Spleen (tissue), 11 donors: ENCODE results near the gene ZNF574. TPM values are rescaled to one million over a fixed set of nuclear protein-coding genes. Genes with fewer than 3 reads are reported as not detected.

Experiments
- DNase-seq: peaks from one replicate; pipeline ENCODE4 v3.0.0-alpha.2; 2020
- H3K27ac ChIP-seq, 8 donors: fragments of 200-600 bp; sonication (generic) in 7 of 8; 1 replicate in 4 of 8; 2 replicates in 4 of 8; pipeline versions ENCODE4 v1.5.0 to v1.8.0; 2016 to 2021; ENCODE audit warnings: inconsistent platforms in 4 of 8, mild to moderate bottlenecking in 4 of 8, moderate library complexity in 1 of 8
- H3K27me3 ChIP-seq, 7 donors: fragments of 200-600 bp; sonication (generic) in 6 of 7; replicated peaks in 1 of 7; 1 replicate in 4 of 7; 2 replicates in 3 of 7; pipeline versions ENCODE4 v1.5.0 to v1.8.0; 2016 to 2021; ENCODE audit warnings: inconsistent platforms in 3 of 7, mild to moderate bottlenecking in 1 of 7
- H3K36me3 ChIP-seq, 6 donors: fragments of 200-600 bp; sonication (generic) in 5 of 6; 1 replicate in 4 of 6; 2 replicates in 2 of 6; pipeline versions ENCODE4 v1.5.0 to v1.8.0; 2016 to 2021; ENCODE audit warnings: inconsistent platforms in 2 of 6
- H3K4me1 ChIP-seq, 6 donors: fragments of 200-600 bp; sonication (generic) in 5 of 6; 1 replicate in 3 of 6; 2 replicates in 3 of 6; pipeline versions ENCODE4 v1.5.0 to v1.8.0; 2016 to 2021; ENCODE audit warnings: inconsistent platforms in 3 of 6
- H3K4me3 ChIP-seq, 8 donors: fragments of 200-600 bp; sonication (generic) in 7 of 8; 1 replicate in 4 of 8; 2 replicates in 4 of 8; pipeline versions ENCODE4 v1.5.0 to v1.8.0; 2016 to 2021; ENCODE audit warnings: inconsistent platforms in 4 of 8, mild to moderate bottlenecking in 4 of 8, moderate library complexity in 2 of 8
- H3K9me3 ChIP-seq, 8 donors: fragments of 200-600 bp; sonication (generic) in 7 of 8; 1 replicate in 4 of 8; 2 replicates in 4 of 8; pipeline versions ENCODE4 v1.5.0 to v1.8.0; 2016 to 2021; ENCODE audit warnings: inconsistent platforms in 4 of 8
- CTCF ChIP-seq, 11 experiments: fragments of 200-600 bp in 7 of 11; fragments of 450-650 bp in 4 of 11; sonication (generic) in 4 of 11; IDR thresholded peaks in 8 of 11; conservative IDR thresholded peaks in 3 of 11; 1 replicate in 7 of 11; 2 replicates in 4 of 11; pipeline versions ENCODE4 v1.4.0 to v1.8.0; 2016 to 2021; ENCODE audit warnings: antibody characterized with exemption in 11 of 11, inconsistent platforms in 4 of 11, mild to moderate bottlenecking in 1 of 11
- POLR2A ChIP-seq, 3 donors: fragments of 450-650 bp; IDR thresholded peaks; one replicate each; pipeline ENCODE4 v1.5.1; 2017; ENCODE audit warnings: antibody characterized with exemption in 3 of 3, mild to moderate bottlenecking in 1 of 3
- POLR2AphosphoS5 ChIP-seq, 3 donors: sonication (generic); formaldehyde crosslinking; IDR thresholded peaks; one replicate each; pipeline ENCODE4 v1.5.1; 2017; ENCODE audit warnings: antibody characterized with exemption in 3 of 3
- WGBS, 5 donors: extraction: QIAGEN DNeasy Blood & Tissue Kit in 3 of 5; methylation state at CpG; one replicate each; pipeline versions ENCODE4 v1.1.5 to v1.1.7; 2013 to 2018; 5-methylcytosine and 5-hydroxymethylcytosine counted together
- intact Hi-C: fragments of 100-400 bp; cut with DNase I; formaldehyde crosslinking; loops from one replicate; pipeline ENCODE4 v1.15.0; 2023; ENCODE audit warnings: low total_unique reads
- polyA plus RNA-seq, 3 donors: library from polyadenylated mRNA; stranded (reverse); fragments of 200-250 nt; gene quantifications; one replicate each; pipeline ENCODE4 v1.2.1, GENCODE V29; 2013
- total RNA-seq, 7 donors: library from RNA; depleted of rRNA in 3 of 7; stranded (reverse); fragments of >200 nt in 3 of 7; fragmentation: NEBNext Ultra II Directional in 4 of 7; extraction: Animal tissue kit (Norgen Biotek cat#: 25700) in 4 of 7; gene quantifications; one replicate each; pipeline versions ENCODE4 v1.1.0 to v1.2.1, GENCODE V29; 2016 to 2021
- donor health status: healthy with polysubstance abuse.
- donor health status: DM: no; HTN: no; CAD: no; lungs with moderate emphysema.
- donor health status: DM: no; HTN: no; CAD: no.
- donor health status: Bipolar disorder and iron deficiency.
- donor health status: healthy.
- donor health status: DM: no; HTN: no; CAD: no.
- donor health status: DM: yes; HTN: yes; CAD: no.

The ZNF574 gene
- total and polyA plus RNA-seq, 10 donors = 4.7 to 21.0 (median 15.3) TPM

- WGBS, 5 donors = 7 to 15% (median 11%) methylated on average over 22 to 29 of the region's 29 CpGs
- Histone ChIP-seq H3K9me3 (no peaks in the 10 kb centered on the region), H3K36me3 (no peaks in the 10 kb centered on the region), H3K27me3 (peaks cover 0 to 61% (median 21%) of the 10 kb centered on the region in 7 donors), H3K4me1 (peaks cover 0 to 23% (median 14%) of the 10 kb centered on the region in 6 donors), H3K27ac (no peak overlapping the region), H3K4me3 (peak overlapping the region in 4 of 8 donors; percentile 6 to 55 (median 26))
- intact Hi-C loops = no loop called here
- no peak for DNase-seq
- TF ChIP-seq POLR2A (IDR thresholded peaks at IDR 0.05) (no peak), CTCF (IDR thresholded peaks at IDR 0.05 in 8 of 11, conservative IDR thresholded peaks at IDR 0.05 in 3 of 11) (no peak), POLR2AphosphoS5 (IDR thresholded peaks at IDR 0.05) (no peak)
Observed at GRCh38 chr19:42068756-42069571, 7.0 kb upstream of the ZNF574 start.

GRCh38 chr19:42069619-42070351 is 6.2 kb upstream of the ZNF574 start, which contains the start of gene GRIK5:
GRIK5 (minus strand) TSS chr19:42070206; CDS start chr19:42065770, 4,436 bp downstream.
- Histone ChIP-seq H3K4me1 (peaks cover 0 to 25% (median 17%) of the 10 kb centered on the region in 6 donors), H3K36me3 (no peaks in the 10 kb centered on the region), H3K27me3 (peaks cover 0 to 61% (median 21%) of the 10 kb centered on the region in 7 donors), H3K27ac (no peak within 1 kb of the TSS), H3K4me3 (peak within 1 kb of the TSS in 4 of 8 donors; percentile 6 to 55 (median 26)), H3K9me3 (no peaks in the 10 kb centered on the region)
- TF ChIP-seq POLR2A (IDR thresholded peaks at IDR 0.05) = no peak
- no peak for TF ChIP-seq POLR2AphosphoS5 (IDR thresholded peaks at IDR 0.05)
- TF ChIP-seq CTCF (IDR thresholded peaks at IDR 0.05 in 8 of 11, conservative IDR thresholded peaks at IDR 0.05 in 3 of 11) = no peak
- WGBS, 5 donors = 8 to 12% (median 10%) methylated on average over 27 to 29 of the region's 29 CpGs
- no peak for DNase-seq
- intact Hi-C loops = no loop called here

GRCh38 chr19:42071247-42071646 is 4.7 kb upstream of the ZNF574 start:
- H3K27ac ChIP-seq = no peak overlapping the region
- H3K36me3 ChIP-seq = no peaks in the 10 kb centered on the region
- no peaks in the 10 kb centered on the region for H3K9me3 ChIP-seq
- peaks cover 0 to 47% (median 21%) of the 10 kb centered on the region in 7 donors for H3K27me3 ChIP-seq
- H3K4me3 ChIP-seq = no peak overlapping the region
- intact Hi-C loops = no loop called here
- peaks cover 0 to 30% (median 22%) of the 10 kb centered on the region in 6 donors for H3K4me1 ChIP-seq
- WGBS, 5 donors = 86 to 95% (median 93%) methylated on average over 10 to 12 of the region's 12 CpGs
- DNase-seq = no peak
- no peak for TF ChIP-seq POLR2A (IDR thresholded peaks at IDR 0.05)
- TF ChIP-seq POLR2AphosphoS5 (IDR thresholded peaks at IDR 0.05) = no peak
- no peak for TF ChIP-seq CTCF (IDR thresholded peaks at IDR 0.05 in 8 of 11, conservative IDR thresholded peaks at IDR 0.05 in 3 of 11)
